Measurements from ENCODE around the gene ANXA11. TPM values are rescaled to one million over a fixed set of nuclear protein-coding genes. Genes with fewer than 3 reads are reported as not detected.

ANXA11 gene
- total and polyA plus RNA-seq, 7 donors, result 63.2 to 323 (median 109) TPM

GRCh38 chr10:80187465-80188409, 17.6 kb downstream of the ANXA11 start:
- Histone ChIP-seq H3K27ac (peak overlapping the region in 3 of 4 donors; percentile 20 to 48 (median 25)), H3K27me3 (no peaks in the 10 kb centered on the region), H3K36me3 (no peaks in the 10 kb centered on the region), H3K9me3 (no peaks in the 10 kb centered on the region), H3K4me1 (peaks cover 0 to 72% (median 63%) of the 10 kb centered on the region in 4 donors), H3K4me3 (no peak overlapping the region)
- DNase-seq, result peak; percentile 63
- intact Hi-C loops (cut with DNase I), result no loop called here
- no peak for TF ChIP-seq POLR2A (IDR thresholded peaks at IDR 0.05)
- no peak for TF ChIP-seq POLR2AphosphoS5 (IDR thresholded peaks at IDR 0.05)
- no peak for TF ChIP-seq EP300 (IDR thresholded peaks at IDR 0.05)
- TF ChIP-seq CTCF (IDR thresholded peaks at IDR 0.05), result no peak
- 15 to 30% methylated on average over 16 of the region's 16 CpGs for WGBS, 2 donors

GRCh38 chr10:80187060-80187459, 18.3 kb downstream of the ANXA11 start:
- WGBS, 2 donors, result 90 to 95% methylated on average over 2 of the region's 2 CpGs
- TF ChIP-seq CTCF (IDR thresholded peaks at IDR 0.05) (no peak), POLR2AphosphoS5 (IDR thresholded peaks at IDR 0.05) (no peak), EP300 (IDR thresholded peaks at IDR 0.05) (no peak), POLR2A (IDR thresholded peaks at IDR 0.05) (no peak)
- Histone ChIP-seq H3K4me1 (peaks cover 0 to 74% (median 63%) of the 10 kb centered on the region in 4 donors), H3K9me3 (no peaks in the 10 kb centered on the region), H3K4me3 (no peak overlapping the region), H3K36me3 (no peaks in the 10 kb centered on the region), H3K27ac (peak overlapping the region; percentile 20 to 53 (median 42)), H3K27me3 (no peaks in the 10 kb centered on the region)
- peak; percentile 41 for DNase-seq
- intact Hi-C loops (cut with DNase I), result no loop called here

GRCh38 chr10:80186364-80187012, 18.8 kb downstream of the ANXA11 start:
- intact Hi-C loops (cut with DNase I), result no loop called here
- H3K27ac ChIP-seq, result peak overlapping the region; percentile 20 to 53 (median 42)
- H3K4me1 ChIP-seq, result peaks cover 0 to 74% (median 60%) of the 10 kb centered on the region in 4 donors
- H3K36me3 ChIP-seq, result no peaks in the 10 kb centered on the region
- no peak overlapping the region for H3K4me3 ChIP-seq
- peak; percentile 77 for DNase-seq
- no peak for TF ChIP-seq CTCF (IDR thresholded peaks at IDR 0.05)
- no peak for TF ChIP-seq POLR2A (IDR thresholded peaks at IDR 0.05)
- no peak for TF ChIP-seq POLR2AphosphoS5 (IDR thresholded peaks at IDR 0.05)
- no peak for TF ChIP-seq EP300 (IDR thresholded peaks at IDR 0.05)
- H3K27me3 ChIP-seq, result no peaks in the 10 kb centered on the region
- H3K9me3 ChIP-seq, result no peaks in the 10 kb centered on the region
- WGBS, 2 donors, result 85 to 91% methylated on average over 13 of the region's 13 CpGs

- no peak overlapping the region for H3K4me3 ChIP-seq
- 86 to 89% methylated on average over 5 of the region's 5 CpGs for WGBS, 2 donors
- H3K9me3 ChIP-seq, result no peaks in the 10 kb centered on the region
- TF ChIP-seq POLR2AphosphoS5 (IDR thresholded peaks at IDR 0.05) (no peak), POLR2A (IDR thresholded peaks at IDR 0.05) (no peak), CTCF (IDR thresholded peaks at IDR 0.05) (no peak), EP300 (IDR thresholded peaks at IDR 0.05) (no peak)
- peaks cover 0 to 74% (median 60%) of the 10 kb centered on the region in 4 donors for H3K4me1 ChIP-seq
- H3K27me3 ChIP-seq, result no peaks in the 10 kb centered on the region
- no peaks in the 10 kb centered on the region for H3K36me3 ChIP-seq
- intact Hi-C loops (cut with DNase I), result no loop called here
- DNase-seq, result no peak
- peak overlapping the region in 3 of 4 donors; percentile 30 to 53 (median 35) for H3K27ac ChIP-seq
Observed at GRCh38 chr10:80185578-80186299, 19.6 kb downstream of the ANXA11 start.
